Hepatocyte (in vitro differentiated cells): ENCODE measurements around the gene HECTD1. TPM values are rescaled to one million over a fixed set of nuclear protein-coding genes. Genes with fewer than 3 reads are reported as not detected.

ENCODE experiments used
- DNase-seq: peaks from one replicate; pipeline ENCODE4 v3.0.0-alpha.2; 2016; ENCODE audit warnings: low spot score
- H2AFZ ChIP-seq: fragments of 200-600 bp; sonication (generic); 2 replicates; pipeline ENCODE4 v1.6.0; 2016; ENCODE audit warnings: antibody characterized with exemption, mild to moderate bottlenecking
- H3K27ac ChIP-seq: fragments of 200-600 bp; sonication (generic); 2 replicates; pipeline ENCODE4 v1.5.1; 2016; ENCODE audit warnings: mild to moderate bottlenecking
- H3K27me3 ChIP-seq: fragments of 200-600 bp; sonication (generic); 2 replicates; pipeline ENCODE4 v1.6.1; 2016
- H3K36me3 ChIP-seq: fragments of 200-600 bp; sonication (generic); replicated peaks from 2 replicates; pipeline ENCODE4 v1.5.1; 2016; ENCODE audit warnings: low read depth; ENCODE audit not compliant: insufficient read depth
- H3K4me1 ChIP-seq: fragments of 200-600 bp; sonication (generic); 2 replicates; pipeline ENCODE4 v1.5.1; 2016; ENCODE audit warnings: mild to moderate bottlenecking, moderate library complexity; ENCODE audit not compliant: insufficient read depth
- H3K4me2 ChIP-seq: fragments of 200-600 bp; sonication (generic); 2 replicates; pipeline ENCODE4 v1.6.0; 2016
- H3K4me3 ChIP-seq: fragments of 200-600 bp; sonication (generic); 2 replicates; pipeline ENCODE4 v1.5.1; 2016; ENCODE audit warnings: mild to moderate bottlenecking
- H3K79me2 ChIP-seq: fragments of 200-600 bp; sonication (generic); 2 replicates; pipeline ENCODE4 v1.6.0; 2017; ENCODE audit warnings: mild to moderate bottlenecking
- H3K9me2 ChIP-seq: fragments of 200-600 bp; sonication (generic); replicated peaks from 2 replicates; pipeline ENCODE4 v1.6.0; 2017; ENCODE audit warnings: mild to moderate bottlenecking; ENCODE audit not compliant: insufficient read depth
- H3K9me3 ChIP-seq: fragments of 200-600 bp; sonication (generic); 2 replicates; pipeline ENCODE4 v1.5.1; 2016; ENCODE audit warnings: low read depth, mild to moderate bottlenecking
- H4K20me1 ChIP-seq: fragments of 200-600 bp; sonication (generic); 2 replicates; pipeline ENCODE4 v1.6.0; 2016; ENCODE audit warnings: mild to moderate bottlenecking; ENCODE audit not compliant: insufficient read depth, poor library complexity, severe bottlenecking
- EZH2 ChIP-seq: fragments of 200-600 bp; sonication (generic); IDR thresholded peaks from 2 replicates; pipeline ENCODE4 v1.6.1; 2016; ENCODE audit warnings: antibody characterized with exemption, mild to moderate bottlenecking, borderline replicate concordance
- EZH2phosphoT487 ChIP-seq: fragments of 200-600 bp; sonication (generic); IDR thresholded peaks from one replicate; pipeline ENCODE4 v1.6.1; 2018; ENCODE audit warnings: antibody characterized with exemption, mild to moderate bottlenecking, low read depth, moderate library complexity; ENCODE audit not compliant: unreplicated experiment, severe bottlenecking
- WGBS: methylation state at CpG from one replicate; pipeline ENCODE4 v1.1.6; 2016; ENCODE audit warnings: low lambda C conversion rate; ENCODE audit errors: missing lambda C conversion rate; 5-methylcytosine and 5-hydroxymethylcytosine counted together
- polyA plus RNA-seq: library from polyadenylated mRNA; unstranded; fragments of >200 nt; fragmentation: Nextera tagmentation; extraction: Ambion mirVana; gene quantifications from 2 replicates; pipeline ENCODE4 v1.2.1, GENCODE V29; 2016
- total RNA-seq: library from RNA; depleted of rRNA; stranded (reverse); fragments of >200 nt; gene quantifications from 2 replicates; pipeline ENCODE4 v1.2.3, GENCODE V29; 2014
- TF ChIP-seq, protein P1 (sequence below): fragments of 200-600 bp; sonication (generic); IDR thresholded peaks from 2 replicates; pipeline ENCODE4 v1.5.1; 2016; ENCODE audit warnings: antibody characterized with exemption, mild to moderate bottlenecking; ENCODE audit not compliant: poor library complexity

HECTD1 gene
- total and polyA plus RNA-seq, 2 experiments from 2014 or later: 45.2 to 159 TPM

DNA sequence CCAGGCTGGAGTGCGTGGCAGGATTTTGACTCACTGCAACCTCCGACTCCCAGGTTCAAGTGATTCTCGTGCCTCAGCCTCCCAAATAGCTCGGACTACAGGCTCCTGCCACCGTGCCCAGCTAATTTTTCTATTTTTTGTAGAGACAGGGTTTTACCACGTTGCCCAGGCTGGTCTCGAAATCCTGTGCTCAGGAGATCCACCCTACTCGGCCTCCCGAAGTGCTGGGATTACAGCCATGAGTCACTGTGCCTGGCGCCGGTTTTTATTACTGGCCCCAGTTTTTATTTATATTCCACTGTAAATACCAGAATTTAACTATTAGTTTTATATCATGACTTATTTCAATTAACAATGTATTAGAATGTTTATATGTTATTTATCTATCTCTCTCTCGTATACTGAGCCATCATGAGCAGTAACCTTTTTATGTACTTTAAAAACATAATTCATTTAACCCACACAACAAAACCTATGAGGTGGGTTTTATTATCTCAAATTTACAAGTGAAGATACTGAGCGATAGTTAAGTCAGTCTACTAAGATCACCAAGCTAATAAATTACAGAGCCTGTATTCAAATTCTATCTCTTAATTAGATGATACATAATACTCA is 47.8 kb downstream of the HECTD1 start:
- Histone ChIP-seq H3K9me3 (no peaks in the 10 kb centered on the region), H3K4me2 (no peak overlapping the region), H4K20me1 (no peaks in the 10 kb centered on the region), H2AFZ (no peak overlapping the region), H3K4me3 (no peak overlapping the region), H3K9me2 (no peaks in the 10 kb centered on the region), H3K36me3 (no peaks in the 10 kb centered on the region), H3K79me2 (peaks cover 38% of the 10 kb centered on the region), H3K27ac (peak overlapping the region; percentile 21), H3K27me3 (no peaks in the 10 kb centered on the region), H3K4me1 (peaks cover 14% of the 10 kb centered on the region)
- DNase-seq: peak; percentile 21
- WGBS: 77% methylated on average over 13 of the region's 13 CpGs
- TF ChIP-seq EZH2: no peak
- TF ChIP-seq EZH2phosphoT487: no peak
- TF ChIP-seq, protein P1, sequence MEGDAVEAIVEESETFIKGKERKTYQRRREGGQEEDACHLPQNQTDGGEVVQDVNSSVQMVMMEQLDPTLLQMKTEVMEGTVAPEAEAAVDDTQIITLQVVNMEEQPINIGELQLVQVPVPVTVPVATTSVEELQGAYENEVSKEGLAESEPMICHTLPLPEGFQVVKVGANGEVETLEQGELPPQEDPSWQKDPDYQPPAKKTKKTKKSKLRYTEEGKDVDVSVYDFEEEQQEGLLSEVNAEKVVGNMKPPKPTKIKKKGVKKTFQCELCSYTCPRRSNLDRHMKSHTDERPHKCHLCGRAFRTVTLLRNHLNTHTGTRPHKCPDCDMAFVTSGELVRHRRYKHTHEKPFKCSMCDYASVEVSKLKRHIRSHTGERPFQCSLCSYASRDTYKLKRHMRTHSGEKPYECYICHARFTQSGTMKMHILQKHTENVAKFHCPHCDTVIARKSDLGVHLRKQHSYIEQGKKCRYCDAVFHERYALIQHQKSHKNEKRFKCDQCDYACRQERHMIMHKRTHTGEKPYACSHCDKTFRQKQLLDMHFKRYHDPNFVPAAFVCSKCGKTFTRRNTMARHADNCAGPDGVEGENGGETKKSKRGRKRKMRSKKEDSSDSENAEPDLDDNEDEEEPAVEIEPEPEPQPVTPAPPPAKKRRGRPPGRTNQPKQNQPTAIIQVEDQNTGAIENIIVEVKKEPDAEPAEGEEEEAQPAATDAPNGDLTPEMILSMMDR: no peak

GRCh38 chr14:31154956-31155355 is 52.6 kb downstream of the HECTD1 start:
- no peaks in the 10 kb centered on the region for H3K36me3 ChIP-seq
- H3K79me2 ChIP-seq: peaks cover 17% of the 10 kb centered on the region
- H4K20me1 ChIP-seq: no peaks in the 10 kb centered on the region
- WGBS: 88% methylated on average over 12 of the region's 12 CpGs
- H3K4me3 ChIP-seq: no peak overlapping the region
- no peak for DNase-seq
- no peaks in the 10 kb centered on the region for H3K27me3 ChIP-seq
- H3K9me3 ChIP-seq: no peaks in the 10 kb centered on the region
- TF ChIP-seq, protein P1: no peak
- TF ChIP-seq EZH2phosphoT487: no peak
- no peak for TF ChIP-seq EZH2
- H3K27ac ChIP-seq: no peak overlapping the region
- H3K9me2 ChIP-seq: no peaks in the 10 kb centered on the region
- no peak overlapping the region for H3K4me2 ChIP-seq
- H2AFZ ChIP-seq: no peak overlapping the region
- no peaks in the 10 kb centered on the region for H3K4me1 ChIP-seq

DNA sequence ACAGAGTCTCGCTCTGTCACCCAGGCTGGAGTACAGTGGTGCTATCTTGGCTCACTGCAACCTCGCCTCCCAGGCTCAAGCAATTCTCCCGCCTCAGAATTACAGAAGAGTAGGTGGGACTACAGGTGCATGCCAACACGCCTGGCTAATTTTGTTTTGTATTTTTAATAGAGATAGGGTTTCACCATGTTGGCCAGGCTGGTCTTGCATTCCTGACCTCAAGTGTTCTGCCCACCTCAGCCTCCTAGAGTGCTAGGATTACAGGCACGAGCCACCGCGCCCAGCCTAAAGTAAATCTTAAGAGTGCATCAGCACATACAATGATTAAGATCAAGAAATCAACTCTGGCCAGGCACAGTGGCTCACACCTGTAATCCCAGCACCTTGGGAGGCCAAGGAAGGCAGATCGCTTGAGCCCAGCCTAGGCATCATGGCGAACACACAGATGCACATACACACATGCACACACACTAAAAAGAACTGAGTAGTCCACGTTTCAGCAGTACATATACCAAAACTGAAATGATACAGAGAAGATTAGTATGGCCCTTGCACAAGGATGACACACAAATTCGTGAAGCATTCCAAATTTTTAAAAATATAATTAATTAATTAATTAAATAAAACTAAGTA is 65.0 kb downstream of the HECTD1 start:
- DNase-seq: no peak
- Histone ChIP-seq H3K36me3 (peaks cover 10% of the 10 kb centered on the region), H3K9me2 (no peaks in the 10 kb centered on the region), H2AFZ (no peak overlapping the region), H3K4me3 (no peak overlapping the region), H3K4me1 (no peaks in the 10 kb centered on the region), H4K20me1 (no peaks in the 10 kb centered on the region), H3K27me3 (no peaks in the 10 kb centered on the region), H3K9me3 (no peaks in the 10 kb centered on the region), H3K79me2 (no peaks in the 10 kb centered on the region), H3K27ac (no peak overlapping the region), H3K4me2 (no peak overlapping the region)
- TF ChIP-seq EZH2: no peak
- WGBS: 99% methylated on average over 11 of the region's 11 CpGs

DNA sequence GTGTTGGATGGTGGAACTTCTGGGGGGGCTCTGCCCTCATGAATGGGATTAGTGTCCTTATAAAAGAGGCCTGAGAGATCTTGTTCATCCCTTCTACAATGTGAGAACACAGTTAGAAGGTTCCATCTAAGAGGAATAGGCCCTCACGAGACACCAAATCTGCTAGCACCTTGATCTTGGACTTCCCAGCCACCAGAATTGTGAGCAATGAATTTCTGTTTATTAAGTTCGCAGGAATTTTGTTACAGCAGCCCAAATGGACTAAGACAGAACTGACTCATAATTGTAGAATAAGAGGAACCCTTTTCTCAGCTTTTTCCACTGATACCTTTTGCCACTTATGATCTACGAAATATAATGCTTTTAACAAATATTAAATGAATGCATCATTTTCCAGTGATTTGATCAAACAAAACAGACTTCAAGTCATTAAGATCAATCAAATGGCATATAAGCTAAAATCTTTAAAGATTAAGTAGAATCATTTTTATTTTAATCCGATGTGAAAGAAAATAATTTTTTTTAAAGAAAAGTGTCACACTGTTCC is 68.2 kb downstream of the HECTD1 start:
- Histone ChIP-seq H3K36me3 (peaks cover 6% of the 10 kb centered on the region), H3K79me2 (no peaks in the 10 kb centered on the region), H4K20me1 (no peaks in the 10 kb centered on the region), H3K4me1 (no peaks in the 10 kb centered on the region), H3K9me2 (no peaks in the 10 kb centered on the region), H3K27ac (no peak overlapping the region), H3K27me3 (no peaks in the 10 kb centered on the region), H3K4me2 (no peak overlapping the region), H3K9me3 (no peaks in the 10 kb centered on the region), H2AFZ (no peak overlapping the region), H3K4me3 (no peak overlapping the region)
- no peak for TF ChIP-seq EZH2
- TF ChIP-seq, protein P1: no peak
- TF ChIP-seq EZH2phosphoT487: no peak
- WGBS: 98% methylated on average over 4 of the region's 4 CpGs
- no peak for DNase-seq
